GM21786 (cell line): Measurements from ENCODE around the gene CTNNB1.

Experiments
- ATAC-seq: cut with Tn5 transposase; IDR thresholded peaks from one replicate; pipeline ENCODE4 v1.9.1; 2021; ENCODE audit not compliant: unreplicated experiment

CTNNB1 gene

DNA sequence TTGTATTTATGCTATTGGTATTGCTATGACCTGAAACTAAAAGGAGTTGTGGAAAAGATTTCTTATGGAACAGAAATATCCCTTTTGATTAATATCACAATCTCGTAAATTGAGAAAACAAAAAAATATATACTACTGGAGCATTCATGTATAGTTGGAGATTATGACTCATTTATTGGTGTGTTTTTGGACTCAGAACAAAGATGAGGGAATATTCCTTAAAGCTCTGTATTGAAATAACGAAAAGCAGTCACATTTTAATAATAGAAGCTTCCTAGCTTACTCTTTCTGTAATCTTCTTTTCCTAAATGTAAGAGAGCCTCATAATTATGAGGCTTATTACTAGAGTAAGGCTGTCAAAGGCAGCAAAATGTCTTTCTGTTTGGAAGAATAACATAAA, 14.3 kb downstream of the CTNNB1 start:
- no peak for ATAC-seq

DNA sequence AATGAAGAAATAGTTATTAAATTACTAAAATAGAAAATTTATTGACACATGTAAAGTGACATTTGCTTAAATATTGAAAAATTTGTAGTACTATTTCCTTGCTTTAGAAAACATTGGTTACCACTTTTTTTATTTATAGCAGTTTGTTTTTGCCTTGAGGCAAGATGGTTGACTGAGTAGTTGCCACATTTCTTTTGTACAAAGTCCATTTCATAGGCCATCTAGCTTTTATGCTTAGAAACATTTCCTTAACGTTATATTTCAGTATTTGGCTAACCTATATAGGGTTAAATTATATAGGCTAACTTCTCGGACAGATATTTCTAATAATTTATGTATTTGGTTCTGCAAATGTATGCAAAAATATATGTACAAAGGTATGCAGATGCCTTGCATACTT, 17.1 kb downstream of the CTNNB1 start:
- ATAC-seq, result no peak

DNA sequence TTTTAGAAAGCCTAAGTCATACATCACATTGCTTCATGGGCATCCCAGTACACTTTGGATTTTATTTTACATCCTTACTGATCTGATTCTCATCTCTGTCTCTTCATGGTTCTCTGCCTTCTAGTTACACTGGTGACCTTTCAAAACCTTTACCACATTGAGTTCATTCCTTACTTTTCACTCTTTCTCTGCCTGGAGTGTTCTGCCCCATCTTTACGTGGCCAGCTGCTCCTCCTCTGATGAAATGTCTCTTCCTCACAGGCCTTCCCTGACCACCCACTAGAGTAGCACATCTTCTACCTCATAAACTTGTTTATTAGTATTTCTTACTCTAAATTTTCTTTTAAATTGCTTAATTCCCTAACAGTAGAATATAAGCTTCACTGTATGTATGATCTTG, 17.7 kb downstream of the CTNNB1 start:
- ATAC-seq, result no peak

DNA sequence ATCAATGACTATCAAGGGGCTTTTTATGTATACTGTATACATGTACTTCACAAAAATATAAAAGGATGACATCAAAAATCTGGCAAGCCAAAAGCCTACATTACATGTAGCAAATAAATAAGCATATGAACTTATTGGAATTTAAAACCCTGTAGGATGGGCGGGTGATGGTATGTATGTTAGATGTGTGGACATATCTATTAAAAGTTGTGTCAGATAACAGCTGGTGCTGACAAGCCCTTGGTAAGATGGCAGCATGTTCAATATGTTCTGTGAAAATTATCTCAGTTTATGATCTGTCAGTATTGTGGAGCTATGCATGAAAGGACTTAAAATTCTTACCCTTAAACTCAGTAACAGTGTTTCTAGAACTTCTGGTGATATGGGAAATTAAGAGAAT, 20.1 kb downstream of the CTNNB1 start:
- ATAC-seq, result no peak

DNA sequence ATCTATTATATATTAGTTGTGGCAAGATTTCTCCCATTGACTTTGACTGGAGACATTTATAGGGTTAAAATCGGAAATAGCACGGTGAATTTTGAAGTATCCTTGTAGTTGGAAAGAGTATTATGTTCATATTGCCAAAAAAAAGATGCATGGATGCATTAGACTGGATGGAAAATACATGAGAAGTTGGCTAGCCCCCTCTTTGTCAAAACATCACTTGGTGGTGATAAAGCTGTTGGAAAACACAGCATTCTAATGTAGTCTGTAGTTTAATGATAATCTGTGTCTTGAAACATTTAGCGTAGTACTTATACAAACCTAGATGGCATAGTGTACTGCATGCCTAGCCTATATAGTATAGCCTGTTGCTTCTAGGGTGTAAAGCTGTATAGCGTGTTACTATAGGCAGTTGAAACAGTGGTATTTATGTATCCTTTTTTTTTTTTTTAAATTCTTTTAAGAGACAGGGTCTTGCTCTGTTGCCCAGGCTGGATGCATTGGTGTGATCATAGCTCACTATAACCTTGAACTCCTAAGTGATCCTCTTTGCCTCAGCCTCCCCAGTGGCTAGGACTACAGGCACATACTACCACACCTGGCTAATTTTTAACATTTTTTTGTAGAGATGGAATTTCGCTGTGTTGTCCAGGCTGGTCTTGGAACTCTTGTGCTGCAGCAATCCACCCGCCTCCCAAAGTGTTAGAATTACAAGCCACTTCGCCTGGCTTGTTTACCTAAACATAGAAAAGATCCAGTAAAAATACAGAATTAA, 21.8 kb downstream of the CTNNB1 start:
- no peak for ATAC-seq

DNA sequence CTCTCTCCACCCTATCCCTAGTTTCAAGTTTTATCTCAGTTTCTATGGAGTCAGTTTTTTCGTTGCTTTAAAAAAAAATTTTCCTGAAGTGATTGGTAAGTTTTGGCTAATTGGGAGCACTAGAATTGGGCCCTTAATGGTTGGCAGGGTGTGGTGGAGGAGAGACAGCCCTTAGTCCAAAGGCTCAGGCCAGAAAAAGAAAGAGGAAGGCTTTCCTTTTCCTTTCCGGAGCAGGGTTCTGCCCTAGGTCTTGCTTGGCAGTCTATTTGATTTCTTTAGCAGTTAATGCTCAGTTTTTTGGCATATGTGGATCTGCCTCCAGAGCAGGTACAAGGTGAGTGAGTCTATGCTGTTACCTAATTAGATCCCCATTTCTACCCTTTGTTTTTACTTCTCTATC, 22.7 kb downstream of the CTNNB1 start:
- ATAC-seq, result no peak

DNA sequence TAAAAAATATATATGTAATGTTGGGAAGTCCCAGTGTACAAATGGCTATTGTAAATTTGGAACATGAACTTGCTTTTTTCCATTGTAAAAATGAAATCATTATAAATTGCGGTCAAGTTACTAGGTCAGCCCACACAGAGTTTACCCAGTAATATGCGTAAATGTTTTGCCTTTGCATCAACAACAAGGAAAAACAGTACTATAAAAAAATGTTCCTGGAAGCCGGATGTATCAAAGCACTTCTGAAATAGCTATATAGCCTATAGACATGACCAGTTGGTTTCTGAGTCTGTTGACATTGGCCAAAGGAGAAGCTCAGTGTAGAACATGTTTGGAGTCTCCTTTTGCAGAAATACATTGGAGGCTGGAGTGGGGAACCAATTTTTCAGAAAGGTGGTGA, 23.2 kb downstream of the CTNNB1 start:
- ATAC-seq, result no peak

DNA sequence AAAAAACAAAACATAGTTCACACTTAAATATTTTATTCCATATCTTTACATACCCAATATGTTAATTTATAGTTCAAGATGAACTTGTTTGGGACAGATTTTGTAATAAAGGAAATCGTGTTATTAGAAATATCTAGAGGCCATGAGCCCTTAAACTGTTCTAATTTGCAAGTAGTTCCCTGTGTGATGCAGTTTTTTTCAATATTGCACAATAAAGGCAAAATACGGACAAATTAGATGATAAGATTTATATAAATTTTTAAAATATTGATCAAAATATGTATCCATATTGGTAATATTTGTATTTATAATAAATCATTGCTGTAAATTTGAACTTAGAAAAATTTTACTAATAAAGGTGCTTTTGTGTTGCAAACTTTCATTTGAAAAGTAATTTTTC, 23.8 kb downstream of the CTNNB1 start:
- ATAC-seq, result no peak

DNA sequence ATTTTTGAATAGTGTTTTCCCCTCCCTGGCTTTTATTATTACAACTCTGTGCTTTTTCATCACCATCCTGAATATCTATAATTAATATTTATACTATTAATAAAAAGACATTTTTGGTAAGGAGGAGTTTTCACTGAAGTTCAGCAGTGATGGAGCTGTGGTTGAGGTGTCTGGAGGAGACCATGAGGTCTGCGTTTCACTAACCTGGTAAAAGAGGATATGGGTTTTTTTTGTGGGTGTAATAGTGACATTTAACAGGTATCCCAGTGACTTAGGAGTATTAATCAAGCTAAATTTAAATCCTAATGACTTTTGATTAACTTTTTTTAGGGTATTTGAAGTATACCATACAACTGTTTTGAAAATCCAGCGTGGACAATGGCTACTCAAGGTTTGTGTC, 24.4 kb downstream of the CTNNB1 start:
- ATAC-seq, result no peak

DNA sequence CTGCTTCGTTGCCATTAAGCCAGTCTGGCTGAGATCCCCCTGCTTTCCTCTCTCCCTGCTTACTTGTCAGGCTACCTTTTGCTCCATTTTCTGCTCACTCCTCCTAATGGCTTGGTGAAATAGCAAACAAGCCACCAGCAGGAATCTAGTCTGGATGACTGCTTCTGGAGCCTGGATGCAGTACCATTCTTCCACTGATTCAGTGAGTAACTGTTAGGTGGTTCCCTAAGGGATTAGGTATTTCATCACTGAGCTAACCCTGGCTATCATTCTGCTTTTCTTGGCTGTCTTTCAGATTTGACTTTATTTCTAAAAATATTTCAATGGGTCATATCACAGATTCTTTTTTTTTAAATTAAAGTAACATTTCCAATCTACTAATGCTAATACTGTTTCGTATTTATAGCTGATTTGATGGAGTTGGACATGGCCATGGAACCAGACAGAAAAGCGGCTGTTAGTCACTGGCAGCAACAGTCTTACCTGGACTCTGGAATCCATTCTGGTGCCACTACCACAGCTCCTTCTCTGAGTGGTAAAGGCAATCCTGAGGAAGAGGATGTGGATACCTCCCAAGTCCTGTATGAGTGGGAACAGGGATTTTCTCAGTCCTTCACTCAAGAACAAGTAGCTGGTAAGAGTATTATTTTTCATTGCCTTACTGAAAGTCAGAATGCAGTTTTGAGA, 25.0 kb downstream of the CTNNB1 start:
- ATAC-seq, result no peak

DNA sequence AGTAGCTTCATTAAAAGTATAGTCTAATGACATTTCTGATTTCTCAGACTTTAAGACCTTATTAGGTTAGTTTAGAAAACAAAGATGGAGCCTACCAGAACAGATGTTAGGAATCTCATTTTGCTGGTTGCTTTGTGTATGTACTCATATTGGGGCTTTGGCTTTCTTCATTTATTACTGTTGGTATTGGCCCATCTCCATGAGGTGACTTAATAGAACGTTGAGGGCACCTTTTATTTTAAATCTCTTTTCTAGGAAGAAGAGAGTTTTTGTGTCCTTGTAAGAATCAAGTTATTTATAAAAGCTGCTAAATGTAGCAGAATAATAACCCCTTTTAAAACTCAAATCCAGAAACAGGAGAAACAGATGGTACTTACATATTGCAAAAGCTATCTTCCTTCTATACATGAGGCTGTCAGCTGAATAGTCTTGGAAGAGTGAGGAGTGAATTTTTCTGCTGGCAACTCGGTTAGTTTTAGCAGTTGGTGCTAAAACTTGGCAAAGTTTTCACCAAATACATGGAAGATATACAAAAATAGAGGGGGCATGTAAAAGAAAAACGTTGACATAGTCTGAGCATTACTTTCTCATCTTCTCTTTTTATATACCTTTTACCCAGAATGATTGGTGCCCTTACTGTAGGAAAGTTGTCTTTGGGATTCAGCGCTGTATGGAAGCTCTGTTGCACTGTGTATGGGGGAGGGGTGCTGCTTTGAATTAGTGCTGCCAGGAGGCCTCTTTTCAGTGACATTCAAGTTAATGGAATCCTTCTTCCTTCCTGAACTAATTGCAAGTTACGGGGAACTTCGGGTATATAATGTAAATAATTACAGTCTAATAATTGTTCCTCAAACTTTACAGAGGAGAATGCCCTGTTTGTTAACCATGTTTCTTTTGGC, 35.8 kb downstream of the CTNNB1 start:
- no peak for ATAC-seq

DNA sequence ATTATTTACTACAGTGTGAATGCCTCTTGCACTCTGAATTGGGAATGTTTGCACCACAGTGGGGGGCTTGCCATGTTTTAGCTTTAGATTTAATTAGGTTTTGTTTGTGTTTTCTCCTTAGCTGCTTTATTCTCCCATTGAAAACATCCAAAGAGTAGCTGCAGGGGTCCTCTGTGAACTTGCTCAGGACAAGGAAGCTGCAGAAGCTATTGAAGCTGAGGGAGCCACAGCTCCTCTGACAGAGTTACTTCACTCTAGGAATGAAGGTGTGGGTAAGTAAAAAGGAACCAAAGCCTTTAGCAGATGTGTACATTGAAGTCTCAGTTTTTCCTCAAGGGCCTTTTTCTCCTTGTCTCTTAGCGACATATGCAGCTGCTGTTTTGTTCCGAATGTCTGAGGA, 36.9 kb downstream of the CTNNB1 start:
- ATAC-seq, result no peak

DNA sequence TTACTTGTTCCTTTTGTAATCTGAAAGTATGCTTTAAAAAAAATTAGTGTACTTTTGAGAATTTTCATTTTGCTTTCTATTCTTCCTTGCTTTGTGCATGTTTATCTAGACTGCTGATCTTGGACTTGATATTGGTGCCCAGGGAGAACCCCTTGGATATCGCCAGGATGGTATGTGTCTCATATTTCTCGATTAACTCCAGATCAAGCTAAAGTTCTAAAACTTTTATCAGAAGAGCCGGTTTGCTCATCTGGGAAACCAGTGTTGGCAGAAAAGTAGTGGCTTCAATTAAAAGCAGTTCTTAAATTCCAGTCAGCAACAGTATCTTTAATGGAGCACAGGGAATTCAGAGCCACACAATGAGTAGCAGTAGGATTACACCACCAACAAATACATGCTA, 38.6 kb downstream of the CTNNB1 start:
- no peak for ATAC-seq

DNA sequence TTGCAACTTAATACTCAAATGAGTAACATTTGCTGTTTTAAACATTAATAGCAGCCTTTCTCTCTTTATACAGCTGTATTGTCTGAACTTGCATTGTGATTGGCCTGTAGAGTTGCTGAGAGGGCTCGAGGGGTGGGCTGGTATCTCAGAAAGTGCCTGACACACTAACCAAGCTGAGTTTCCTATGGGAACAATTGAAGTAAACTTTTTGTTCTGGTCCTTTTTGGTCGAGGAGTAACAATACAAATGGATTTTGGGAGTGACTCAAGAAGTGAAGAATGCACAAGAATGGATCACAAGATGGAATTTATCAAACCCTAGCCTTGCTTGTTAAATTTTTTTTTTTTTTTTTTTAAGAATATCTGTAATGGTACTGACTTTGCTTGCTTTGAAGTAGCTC, 40.3 kb downstream of the CTNNB1 start:
- ATAC-seq, result no peak

DNA sequence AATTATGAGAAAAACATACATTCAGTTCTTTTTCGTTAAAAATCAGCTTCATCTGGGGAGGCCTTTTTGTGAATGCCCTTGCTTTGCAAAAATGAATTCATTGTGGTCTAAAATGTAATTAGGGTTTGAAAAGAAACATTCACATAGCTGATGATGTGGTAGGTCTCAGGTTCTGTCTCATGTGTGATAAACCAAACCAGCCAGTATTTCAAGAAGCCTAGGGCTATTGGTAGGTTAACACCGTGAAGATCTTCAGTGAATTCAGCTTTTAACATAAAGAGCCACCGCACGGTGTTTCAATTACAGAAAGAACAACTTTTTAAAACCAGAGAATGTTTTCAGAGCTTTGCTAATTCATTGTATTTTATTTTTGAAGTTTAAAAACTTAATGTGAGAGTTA, 41.9 kb downstream of the CTNNB1 start:
- no peak for ATAC-seq

DNA sequence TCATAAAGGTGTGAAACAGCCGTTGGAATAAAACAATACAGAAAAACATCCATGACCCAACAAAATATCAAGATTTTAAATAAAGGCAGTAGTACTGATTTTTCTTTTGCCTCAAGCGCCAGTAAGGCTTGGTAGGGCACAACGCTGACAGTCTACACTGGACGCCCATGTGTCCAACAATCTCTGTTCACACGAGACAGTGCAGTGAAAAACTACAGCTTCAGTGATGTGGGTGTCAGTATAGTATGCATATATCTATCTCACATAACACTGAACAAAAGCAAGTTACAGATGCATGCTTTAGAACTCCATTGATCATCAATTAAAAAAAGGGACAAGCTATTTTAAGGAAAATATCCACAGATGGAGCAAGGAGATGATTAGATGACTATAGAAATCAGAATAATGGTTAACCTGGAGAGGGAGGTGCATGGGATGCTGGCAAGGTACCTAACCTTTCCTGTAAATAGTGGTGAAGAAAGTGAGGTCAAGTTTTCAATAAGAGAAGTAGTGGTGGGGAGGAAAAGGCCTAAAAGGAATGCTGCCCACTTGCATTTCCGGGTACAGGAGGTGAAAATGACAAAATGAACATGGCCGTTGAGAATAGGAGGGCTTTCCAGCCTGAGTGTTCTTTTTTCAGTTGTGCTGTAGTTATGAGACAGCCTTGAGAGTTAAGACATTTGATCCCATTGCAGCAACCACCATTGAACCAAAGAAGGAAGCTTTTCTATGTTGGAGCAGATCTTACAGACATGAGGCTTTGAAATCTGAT, 42.7 kb downstream of the CTNNB1 start:
- ATAC-seq, result no peak

DNA sequence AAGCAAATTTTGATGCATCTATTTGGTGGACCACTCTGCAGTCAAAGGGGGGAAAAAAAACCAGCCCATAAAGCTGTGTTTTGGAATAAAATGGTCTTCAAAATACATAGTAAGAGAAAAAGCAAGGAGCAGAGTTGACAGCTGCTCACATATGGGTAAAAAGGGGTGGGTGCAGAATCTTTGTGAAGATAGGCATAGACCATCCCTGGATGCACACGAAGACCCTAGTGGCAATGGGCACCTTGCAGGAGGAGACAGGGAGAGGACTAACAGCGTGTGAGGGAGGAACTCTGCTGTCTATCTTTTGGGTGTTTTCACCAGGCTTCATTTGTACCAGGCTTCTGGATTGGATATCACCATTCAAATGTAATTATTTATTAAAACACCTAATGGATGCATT, 43.9 kb downstream of the CTNNB1 start:
- ATAC-seq, result no peak

DNA sequence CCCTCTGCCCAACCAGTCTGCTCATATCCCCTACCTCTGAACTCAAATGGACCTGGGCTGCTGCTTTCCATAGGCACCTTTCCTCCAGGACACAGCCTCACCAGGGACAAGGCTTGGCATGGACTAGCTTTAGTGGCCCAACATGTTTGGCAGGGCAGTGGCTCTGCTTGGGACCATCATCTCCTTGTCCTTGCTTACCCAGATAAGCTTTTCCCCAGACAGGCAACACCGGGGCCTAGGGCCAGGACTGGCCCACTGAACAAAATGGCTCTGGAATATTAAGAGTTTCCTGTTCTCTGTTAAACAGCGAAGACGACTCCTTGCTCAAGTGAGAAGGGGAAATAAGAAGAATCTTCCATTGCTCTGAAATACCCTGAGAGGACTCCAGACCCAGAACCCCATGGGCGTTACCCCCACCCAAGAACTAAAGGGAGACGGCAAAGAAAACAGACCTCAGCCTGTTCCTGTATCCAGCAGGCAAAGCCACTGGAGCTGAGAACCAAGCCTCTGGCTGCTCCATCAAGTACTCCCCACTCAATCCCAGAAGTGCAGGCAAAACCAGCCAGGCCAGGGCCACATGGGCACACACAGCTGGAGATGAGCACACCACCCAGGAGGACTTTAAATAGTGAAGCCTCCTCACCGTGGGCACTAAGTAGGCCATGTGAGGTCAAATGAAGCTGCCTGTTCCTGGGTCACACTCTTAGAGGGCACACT, 45.5 kb downstream of the CTNNB1 start:
- no peak for ATAC-seq

DNA sequence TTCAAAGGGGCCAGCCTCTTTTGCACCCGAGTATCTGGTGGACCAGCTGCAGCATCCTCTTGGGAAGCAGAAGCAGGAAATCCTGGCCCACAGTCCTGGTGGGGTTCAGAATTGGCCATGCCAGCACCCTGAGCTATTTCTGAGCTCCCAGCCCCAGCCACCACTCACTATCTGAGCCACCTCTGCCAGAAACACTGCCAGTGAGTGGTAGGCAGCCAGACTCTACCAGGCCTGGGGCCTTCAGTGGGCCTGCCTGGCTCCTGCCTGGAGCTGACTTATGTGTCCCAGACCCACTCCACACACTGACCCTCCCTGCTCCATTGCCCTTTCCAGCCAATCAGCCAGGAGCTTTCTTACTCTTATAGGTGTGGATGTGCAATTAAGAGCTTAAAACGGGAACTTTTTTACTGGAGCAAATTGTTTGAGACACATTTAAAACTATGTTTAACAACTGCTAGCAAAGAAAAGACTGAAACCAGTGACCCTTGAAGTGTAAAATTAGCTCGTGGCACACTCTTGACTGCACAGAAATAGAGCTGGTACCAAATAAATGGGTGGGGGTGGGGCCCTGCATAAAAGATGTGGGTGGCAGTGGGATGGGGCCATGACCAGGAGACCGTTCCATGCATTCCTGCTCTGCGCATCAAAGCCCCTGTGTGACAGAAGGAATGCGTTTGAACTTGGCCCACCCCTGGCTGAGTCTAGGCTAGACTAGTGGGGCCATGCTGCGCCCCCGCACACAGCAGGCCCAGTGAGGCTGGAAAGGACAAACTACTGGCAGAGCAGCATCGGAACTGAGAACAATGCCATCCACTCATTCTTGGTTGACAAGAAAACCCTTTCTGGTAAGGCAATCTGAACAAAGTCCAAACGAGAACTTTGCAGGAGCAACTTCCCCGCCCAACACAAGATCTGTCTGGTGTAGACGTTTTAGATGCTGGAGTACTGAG, 48.0 kb downstream of the CTNNB1 start:
- ATAC-seq, result no peak
